Lower lobe of right lung (tissue), 2 donors: Measurements from ENCODE around the gene DNAH1. TPM values are rescaled to one million over a fixed set of nuclear protein-coding genes. Genes with fewer than 3 reads are reported as not detected.

Experiments
- ATAC-seq, 2 donors: fragments of 200-7000 bp; cut with Tn5 transposase; one replicate each; pipeline ENCODE4 v1.9.1; 2020 to 2022; ENCODE audit warnings: mild to moderate bottlenecking in 2 of 2, moderate library complexity in 2 of 2
- DNase-seq: peaks from one replicate; pipeline ENCODE4 v3.0.0-alpha.2; 2020
- H3K27ac ChIP-seq: fragments of 200-600 bp; one replicate; pipeline ENCODE4 v1.8.0; 2022
- H3K27me3 ChIP-seq: fragments of 200-600 bp; one replicate; pipeline ENCODE4 v1.8.0; 2022; ENCODE audit warnings: low read depth
- H3K36me3 ChIP-seq: fragments of 200-600 bp; one replicate; pipeline ENCODE4 v1.8.0; 2022; ENCODE audit warnings: mild to moderate bottlenecking
- H3K4me1 ChIP-seq: fragments of 200-600 bp; one replicate; pipeline ENCODE4 v1.8.0; 2022
- H3K4me3 ChIP-seq: fragments of 200-600 bp; one replicate; pipeline ENCODE4 v1.8.0; 2022; ENCODE audit warnings: mild to moderate bottlenecking
- H3K9me3 ChIP-seq: fragments of 200-600 bp; one replicate; pipeline ENCODE4 v1.8.0; 2022
- intact Hi-C: fragments of 100-400 bp; cut with DNase I; formaldehyde crosslinking; loops from one replicate; pipeline ENCODE4 v1.11.0; 2022
- total RNA-seq: library from RNA; stranded (reverse); fragmentation: NEBNext Ultra II Directional; extraction: Animal tissue kit (Norgen Biotek cat#: 25700); gene quantifications from one replicate; pipeline ENCODE4 v1.2.1, GENCODE V29; 2021
- TF ChIP-seq, protein P1 (sequence below): fragments of 200-600 bp; IDR thresholded peaks from one replicate; pipeline ENCODE4 v1.8.0; 2022; ENCODE audit warnings: antibody characterized with exemption, mild to moderate bottlenecking
- donor health status: DM: no; HTN: yes; CAD: no; lungs with severe emphysema.

DNAH1 gene
- total RNA-seq, 1 donor from 2014 or later = 16.4 TPM

DNA sequence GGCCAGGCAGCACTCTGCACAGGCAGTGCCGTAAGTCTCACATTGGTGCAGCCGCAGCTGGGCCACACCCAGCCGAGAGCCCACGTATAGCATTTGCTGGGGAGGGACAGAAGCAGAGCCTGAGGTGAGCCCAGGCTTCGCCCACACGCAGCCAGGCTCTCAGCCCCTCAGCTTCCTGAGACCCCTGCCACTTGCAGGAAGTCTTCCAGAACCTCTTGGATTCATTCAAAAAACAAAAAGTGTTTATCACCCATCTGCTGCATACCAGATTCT, 121.9 kb downstream of the DNAH1 start:
- H3K4me1 ChIP-seq = peaks cover 39% of the 10 kb centered on the region
- DNase-seq (no peak), ATAC-seq (no peak)
- no peaks in the 10 kb centered on the region for H3K9me3 ChIP-seq
- no peaks in the 10 kb centered on the region for H3K27me3 ChIP-seq
- no peak overlapping the region for H3K4me3 ChIP-seq
- TF ChIP-seq, protein P1, sequence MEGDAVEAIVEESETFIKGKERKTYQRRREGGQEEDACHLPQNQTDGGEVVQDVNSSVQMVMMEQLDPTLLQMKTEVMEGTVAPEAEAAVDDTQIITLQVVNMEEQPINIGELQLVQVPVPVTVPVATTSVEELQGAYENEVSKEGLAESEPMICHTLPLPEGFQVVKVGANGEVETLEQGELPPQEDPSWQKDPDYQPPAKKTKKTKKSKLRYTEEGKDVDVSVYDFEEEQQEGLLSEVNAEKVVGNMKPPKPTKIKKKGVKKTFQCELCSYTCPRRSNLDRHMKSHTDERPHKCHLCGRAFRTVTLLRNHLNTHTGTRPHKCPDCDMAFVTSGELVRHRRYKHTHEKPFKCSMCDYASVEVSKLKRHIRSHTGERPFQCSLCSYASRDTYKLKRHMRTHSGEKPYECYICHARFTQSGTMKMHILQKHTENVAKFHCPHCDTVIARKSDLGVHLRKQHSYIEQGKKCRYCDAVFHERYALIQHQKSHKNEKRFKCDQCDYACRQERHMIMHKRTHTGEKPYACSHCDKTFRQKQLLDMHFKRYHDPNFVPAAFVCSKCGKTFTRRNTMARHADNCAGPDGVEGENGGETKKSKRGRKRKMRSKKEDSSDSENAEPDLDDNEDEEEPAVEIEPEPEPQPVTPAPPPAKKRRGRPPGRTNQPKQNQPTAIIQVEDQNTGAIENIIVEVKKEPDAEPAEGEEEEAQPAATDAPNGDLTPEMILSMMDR = no peak
- peaks cover 7% of the 10 kb centered on the region for H3K36me3 ChIP-seq
- intact Hi-C loops = no loop called here
- H3K27ac ChIP-seq = peak overlapping the region; percentile 21

DNA sequence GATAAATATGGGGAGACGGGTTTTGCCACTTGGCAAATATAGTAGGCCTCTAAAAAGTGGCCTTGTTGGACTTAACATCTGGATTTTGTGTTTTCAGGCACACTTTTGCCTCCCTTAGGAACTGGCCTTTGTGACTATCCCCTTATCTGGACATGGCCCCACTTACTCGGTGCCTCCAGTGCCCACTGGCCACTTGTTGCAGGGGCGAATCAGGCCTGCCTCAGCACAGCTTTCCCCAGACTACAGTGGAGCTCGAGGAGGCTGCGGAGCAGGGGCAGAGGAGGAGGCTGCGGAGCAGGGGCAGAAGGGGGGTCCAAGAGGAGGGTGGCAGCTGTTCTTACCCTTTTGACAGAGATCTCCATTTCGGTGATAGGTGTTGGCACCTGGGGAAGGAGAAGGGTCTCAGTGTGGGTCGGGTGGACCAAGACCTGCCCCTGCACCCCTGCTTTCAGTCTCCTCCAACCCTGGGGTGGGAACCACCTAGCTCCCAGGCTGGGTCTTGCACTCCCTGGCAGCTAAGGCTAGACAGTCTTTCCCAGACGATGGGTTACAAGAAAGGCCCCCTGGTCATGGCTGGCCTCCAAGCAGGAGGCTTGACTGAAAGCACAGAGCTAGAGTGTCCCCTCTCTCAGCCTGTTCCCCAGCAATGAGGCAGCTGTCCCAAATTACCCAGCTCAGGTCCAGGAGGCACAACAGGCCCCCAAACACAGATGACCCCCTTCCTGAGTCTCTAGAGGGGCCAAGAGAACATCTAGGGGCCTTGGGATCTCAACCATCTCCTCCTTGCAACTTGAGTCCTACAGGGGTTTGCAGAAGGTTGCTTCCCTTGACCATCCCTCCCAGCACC, 122.7 kb downstream of the DNAH1 start:
- Histone ChIP-seq H3K27me3 (no peaks in the 10 kb centered on the region), H3K9me3 (no peaks in the 10 kb centered on the region), H3K36me3 (peaks cover 7% of the 10 kb centered on the region), H3K4me1 (peaks cover 38% of the 10 kb centered on the region), H3K27ac (peak overlapping the region; percentile 21), H3K4me3 (no peak overlapping the region)
- DNase-seq (no peak), ATAC-seq (no peak)
- TF ChIP-seq, protein P1 = no peak
- intact Hi-C loops = no loop called here

DNA sequence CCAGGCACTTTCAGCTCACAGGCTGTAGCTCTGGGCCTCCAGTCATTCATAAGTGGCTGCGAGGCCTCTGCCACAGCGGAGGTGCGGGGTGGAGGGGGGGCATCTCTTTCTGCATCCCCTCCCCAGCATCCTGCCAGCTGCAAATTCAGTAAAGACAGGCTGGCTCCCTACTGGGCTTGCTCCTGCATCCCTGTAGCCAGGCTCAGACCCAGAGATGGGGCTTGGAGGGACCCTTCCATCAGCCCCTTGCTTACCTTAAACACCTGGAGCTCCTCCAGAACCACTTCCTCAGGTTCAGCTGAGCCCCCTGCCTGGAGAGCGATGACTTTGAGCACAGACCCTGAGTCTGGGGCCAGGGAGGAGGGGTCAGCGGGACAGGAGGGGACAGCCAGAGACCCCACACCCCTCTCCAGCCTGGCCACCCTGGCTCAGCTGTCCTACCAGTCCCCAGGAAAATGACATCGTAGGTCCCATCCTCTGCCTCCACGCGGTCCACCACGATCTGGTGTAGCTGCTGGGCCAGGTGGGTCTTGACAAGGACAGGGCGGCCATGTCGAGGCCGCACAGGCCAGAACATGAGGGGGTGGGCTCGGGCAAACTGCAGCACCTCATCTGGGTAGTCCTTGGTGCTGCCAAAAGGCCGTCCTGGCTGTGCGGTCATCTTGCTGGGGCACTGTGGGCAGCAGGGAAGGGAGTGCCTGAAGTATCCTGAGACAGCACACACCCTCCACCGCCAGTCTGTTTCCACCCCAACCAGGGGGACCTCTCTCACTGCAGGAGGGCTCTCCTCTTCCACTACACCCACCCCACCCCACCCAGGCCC, 123.5 kb downstream of the DNAH1 start:
- H3K4me3 ChIP-seq = no peak overlapping the region
- peaks cover 7% of the 10 kb centered on the region for H3K36me3 ChIP-seq
- H3K27ac ChIP-seq = peak overlapping the region; percentile 24
- H3K4me1 ChIP-seq = peaks cover 38% of the 10 kb centered on the region
- H3K9me3 ChIP-seq = no peaks in the 10 kb centered on the region
- ATAC-seq = no peak
- TF ChIP-seq, protein P1 = no peak
- DNase-seq = no peak
- no peaks in the 10 kb centered on the region for H3K27me3 ChIP-seq
- intact Hi-C loops = no loop called here

DNA sequence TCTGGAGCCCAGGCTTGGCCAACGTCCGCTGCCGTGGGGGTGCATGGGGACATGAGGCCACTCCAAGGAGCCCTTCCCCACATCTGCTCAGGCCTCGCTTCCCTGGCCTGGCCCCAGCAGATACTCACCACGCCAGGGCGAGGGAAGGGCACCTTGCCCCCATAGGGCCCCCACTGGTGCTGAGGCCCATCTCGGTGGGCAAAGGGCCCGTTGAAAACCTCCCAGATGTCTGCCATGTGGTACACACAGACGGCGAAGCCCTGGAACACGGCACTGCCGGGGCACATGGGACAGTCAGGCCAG, 124.1 kb downstream of the DNAH1 start:
- intact Hi-C loops = no loop called here
- Histone ChIP-seq H3K27me3 (no peaks in the 10 kb centered on the region), H3K36me3 (peaks cover 7% of the 10 kb centered on the region), H3K27ac (no peak overlapping the region), H3K4me3 (no peak overlapping the region), H3K9me3 (no peaks in the 10 kb centered on the region), H3K4me1 (peaks cover 44% of the 10 kb centered on the region)
- TF ChIP-seq, protein P1 = no peak
- DNase-seq (no peak), ATAC-seq (no peak)

DNA sequence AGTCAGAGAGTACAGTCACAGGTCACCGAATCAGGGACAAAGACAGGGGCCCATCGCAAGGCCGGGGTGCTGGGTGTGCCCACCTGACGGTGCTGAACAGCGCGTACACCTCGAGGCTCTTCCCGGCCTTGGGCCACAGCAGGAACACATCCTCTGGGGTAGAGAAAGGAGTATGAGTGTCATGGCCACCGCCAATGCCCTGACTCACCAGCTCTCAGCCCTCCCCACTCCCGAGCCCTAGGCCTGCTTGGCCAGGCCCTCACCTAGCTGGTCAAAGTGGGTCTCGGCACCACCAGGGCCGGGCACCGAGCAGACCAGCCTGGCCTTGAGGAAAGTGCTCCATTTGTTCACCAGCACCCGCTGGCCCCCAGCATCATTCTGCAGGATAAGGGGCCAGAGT, 124.6 kb downstream of the DNAH1 start:
- intact Hi-C loops = no loop called here
- TF ChIP-seq, protein P1 = no peak
- H3K4me3 ChIP-seq = no peak overlapping the region
- ATAC-seq (no peak), DNase-seq (no peak)
- no peaks in the 10 kb centered on the region for H3K9me3 ChIP-seq
- H3K36me3 ChIP-seq = peaks cover 7% of the 10 kb centered on the region
- H3K27ac ChIP-seq = no peak overlapping the region
- H3K27me3 ChIP-seq = no peaks in the 10 kb centered on the region
- H3K4me1 ChIP-seq = peaks cover 41% of the 10 kb centered on the region
